GM23338 (cell line): ENCODE results near the gene NCOA7. TPM values are rescaled to one million over a fixed set of nuclear protein-coding genes. Genes with fewer than 3 reads are reported as not detected.

Experiments
- ATAC-seq: fragments of 200-7000 bp; cut with Tn5 transposase; 3 replicates; pipeline ENCODE4 v1.9.1; 2020
- DNase-seq: peaks from one replicate; pipeline ENCODE4 v3.0.0-alpha.2; 2015; ENCODE audit warnings: low spot score
- H2AFZ ChIP-seq: fragments of 200-600 bp; sonication (generic); 2 replicates; pipeline ENCODE4 v1.8.0; 2016; ENCODE audit warnings: antibody characterized with exemption, mild to moderate bottlenecking, moderate library complexity
- H3F3A ChIP-seq: fragments of 200-600 bp; sonication (generic); replicated peaks from 2 replicates; pipeline ENCODE4 v1.8.0; 2017; ENCODE audit warnings: antibody characterized with exemption, mixed run types, low read depth
- H3K27ac ChIP-seq: fragments of 200-600 bp; sonication (generic); 2 replicates; pipeline ENCODE4 v1.6.1; 2016; ENCODE audit warnings: low read depth
- H3K27me3 ChIP-seq: fragments of 200-600 bp; sonication (generic); 2 replicates; pipeline ENCODE4 v1.8.0; 2016; ENCODE audit warnings: mild to moderate bottlenecking, mixed run types, moderate library complexity; ENCODE audit not compliant: insufficient read depth
- H3K36me3 ChIP-seq: fragments of 200-600 bp; sonication (generic); 2 replicates; pipeline ENCODE4 v1.8.0; 2016; ENCODE audit warnings: mild to moderate bottlenecking; ENCODE audit not compliant: insufficient read depth
- H3K4me1 ChIP-seq: fragments of 200-600 bp; sonication (generic); 2 replicates; pipeline ENCODE4 v1.8.0; 2016; ENCODE audit warnings: mild to moderate bottlenecking, moderate library complexity; ENCODE audit not compliant: insufficient read depth
- H3K4me2 ChIP-seq: fragments of 200-600 bp; sonication (generic); 2 replicates; pipeline ENCODE4 v1.7.1; 2017; ENCODE audit warnings: mixed run types
- H3K4me3 ChIP-seq: fragments of 200-600 bp; sonication (generic); 2 replicates; pipeline ENCODE4 v1.6.1; 2016; ENCODE audit warnings: mixed run types
- H3K79me2 ChIP-seq: fragments of 200-600 bp; sonication (generic); replicated peaks from 2 replicates; pipeline ENCODE4 v1.8.0; 2017; ENCODE audit warnings: mild to moderate bottlenecking; ENCODE audit not compliant: insufficient read depth
- H3K9me2 ChIP-seq: fragments of 200-600 bp; sonication (generic); 2 replicates; pipeline ENCODE4 v1.8.0; 2017; ENCODE audit not compliant: insufficient read depth
- H4K20me1 ChIP-seq: fragments of 200-600 bp; sonication (generic); replicated peaks from 2 replicates; pipeline ENCODE4 v1.8.0; 2017; ENCODE audit warnings: mild to moderate bottlenecking; ENCODE audit not compliant: insufficient read depth
- H3K27ac Mint-ChIP-seq: 2 replicates; pipeline ENCODE4 v1.8.0; 2020; ENCODE audit warnings: inconsistent platforms, mild to moderate bottlenecking, moderate library complexity, mixed read lengths
- H3K27me3 Mint-ChIP-seq: 3 replicates; pipeline ENCODE4 v1.8.0; 2022; ENCODE audit warnings: low read depth, mild to moderate bottlenecking, moderate library complexity, mixed read lengths, inconsistent platforms; ENCODE audit not compliant: insufficient read depth, poor library complexity
- H3K36me3 Mint-ChIP-seq: 3 replicates; pipeline ENCODE4 v1.8.0; 2021; ENCODE audit warnings: low read depth, mild to moderate bottlenecking, inconsistent platforms, moderate library complexity, mixed read lengths
- H3K4me1 Mint-ChIP-seq: 3 replicates; pipeline ENCODE4 v1.8.0; 2020; ENCODE audit warnings: mild to moderate bottlenecking, inconsistent platforms, mixed read lengths
- H3K4me3 Mint-ChIP-seq: 3 replicates; pipeline ENCODE4 v1.8.0; 2021; ENCODE audit warnings: moderate library complexity, mild to moderate bottlenecking, inconsistent platforms, mixed read lengths
- H3K9me3 Mint-ChIP-seq: 3 replicates; pipeline ENCODE4 v1.8.0; 2020; ENCODE audit warnings: moderate library complexity, mild to moderate bottlenecking, inconsistent platforms, mixed read lengths
- CREB1 ChIP-seq: fragments of 250-450 bp; sonication (Bioruptor Pico); IDR thresholded peaks from 2 replicates; pipeline ENCODE4 v1.5.0; 2020; ENCODE audit warnings: low read depth, mild to moderate bottlenecking, moderate library complexity
- EZH2 ChIP-seq: fragments of 200-600 bp; sonication (generic); IDR thresholded peaks from one replicate; pipeline ENCODE4 v1.8.0; 2017; ENCODE audit warnings: antibody characterized with exemption, mild to moderate bottlenecking, low read depth; ENCODE audit not compliant: unreplicated experiment
- EZH2phosphoT487 ChIP-seq: fragments of 200-600 bp; sonication (generic); IDR thresholded peaks from one replicate; pipeline ENCODE4 v1.8.1; 2018; ENCODE audit warnings: antibody characterized with exemption; ENCODE audit not compliant: unreplicated experiment
- JUNB ChIP-seq: IDR thresholded peaks from one replicate; pipeline ENCODE4 v1.6.1; 2016; ENCODE audit warnings: antibody characterized with exemption; ENCODE audit not compliant: unreplicated experiment
- NANOG ChIP-seq: IDR thresholded peaks from 2 replicates; pipeline ENCODE4 v1.6.1; 2016; ENCODE audit warnings: antibody characterized with exemption, borderline replicate concordance
- POLR2AphosphoS5 ChIP-seq: IDR thresholded peaks from 2 replicates; pipeline ENCODE4 v1.6.1; 2016; ENCODE audit warnings: antibody characterized with exemption, low read depth
- ZNF114 ChIP-seq: fragments of 250-450 bp; sonication (Bioruptor Pico); IDR thresholded peaks from 2 replicates; pipeline ENCODE4 v1.5.0; 2020; ENCODE audit warnings: mild to moderate bottlenecking, moderate library complexity
- polyA plus RNA-seq: library from polyadenylated mRNA; unstranded; fragments of >200 nt; fragmentation: Nextera tagmentation; extraction: Ambion mirVana; gene quantifications from 2 replicates; pipeline ENCODE4 v1.2.1, GENCODE V29; 2016
- total RNA-seq: library from RNA; depleted of rRNA; stranded (reverse); fragments of >200 nt; shearing (Covaris generic); gene quantifications from 2 replicates; pipeline ENCODE4 v1.2.3, GENCODE V29; 2014
- TF ChIP-seq, protein P1 (sequence below): IDR thresholded peaks from one replicate; pipeline ENCODE4 v1.6.1; 2018; ENCODE audit warnings: antibody characterized with exemption; ENCODE audit not compliant: unreplicated experiment
- TF ChIP-seq, protein P2 (sequence below), 2 experiments: fragments of 200-600 bp in 1 of 2; sonication (generic) in 1 of 2; conservative IDR thresholded peaks; 2 replicates each; pipeline versions ENCODE4 v1.5.1 to v1.6.1; 2016 to 2017; ENCODE audit warnings: antibody characterized with exemption in 2 of 2, low read depth in 2 of 2, mild to moderate bottlenecking in 2 of 2, moderate library complexity in 1 of 2

NCOA7 gene
- total and polyA plus RNA-seq, 2 experiments from 2014 or later: 9.3 to 15.7 TPM

DNA sequence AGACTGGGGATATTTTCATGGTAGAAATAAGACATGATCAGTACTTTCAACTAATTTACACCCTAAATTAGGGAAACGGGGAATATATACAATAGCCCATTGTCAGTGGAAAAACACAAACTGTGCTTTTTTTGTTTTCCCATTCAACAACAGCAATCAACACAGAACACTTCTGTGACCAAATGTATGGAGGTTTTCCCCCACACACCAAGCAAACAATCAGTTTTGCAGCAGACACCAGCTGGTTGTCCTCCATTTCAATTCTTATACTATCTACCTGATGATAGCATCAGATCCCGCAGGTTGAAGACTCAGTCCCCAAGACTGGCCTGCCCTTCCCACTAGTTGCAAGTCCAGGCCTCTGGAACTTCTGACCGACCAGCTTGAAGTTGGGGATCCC, 170.4 kb downstream of the NCOA7 start (continued):
- TF ChIP-seq, protein P1, sequence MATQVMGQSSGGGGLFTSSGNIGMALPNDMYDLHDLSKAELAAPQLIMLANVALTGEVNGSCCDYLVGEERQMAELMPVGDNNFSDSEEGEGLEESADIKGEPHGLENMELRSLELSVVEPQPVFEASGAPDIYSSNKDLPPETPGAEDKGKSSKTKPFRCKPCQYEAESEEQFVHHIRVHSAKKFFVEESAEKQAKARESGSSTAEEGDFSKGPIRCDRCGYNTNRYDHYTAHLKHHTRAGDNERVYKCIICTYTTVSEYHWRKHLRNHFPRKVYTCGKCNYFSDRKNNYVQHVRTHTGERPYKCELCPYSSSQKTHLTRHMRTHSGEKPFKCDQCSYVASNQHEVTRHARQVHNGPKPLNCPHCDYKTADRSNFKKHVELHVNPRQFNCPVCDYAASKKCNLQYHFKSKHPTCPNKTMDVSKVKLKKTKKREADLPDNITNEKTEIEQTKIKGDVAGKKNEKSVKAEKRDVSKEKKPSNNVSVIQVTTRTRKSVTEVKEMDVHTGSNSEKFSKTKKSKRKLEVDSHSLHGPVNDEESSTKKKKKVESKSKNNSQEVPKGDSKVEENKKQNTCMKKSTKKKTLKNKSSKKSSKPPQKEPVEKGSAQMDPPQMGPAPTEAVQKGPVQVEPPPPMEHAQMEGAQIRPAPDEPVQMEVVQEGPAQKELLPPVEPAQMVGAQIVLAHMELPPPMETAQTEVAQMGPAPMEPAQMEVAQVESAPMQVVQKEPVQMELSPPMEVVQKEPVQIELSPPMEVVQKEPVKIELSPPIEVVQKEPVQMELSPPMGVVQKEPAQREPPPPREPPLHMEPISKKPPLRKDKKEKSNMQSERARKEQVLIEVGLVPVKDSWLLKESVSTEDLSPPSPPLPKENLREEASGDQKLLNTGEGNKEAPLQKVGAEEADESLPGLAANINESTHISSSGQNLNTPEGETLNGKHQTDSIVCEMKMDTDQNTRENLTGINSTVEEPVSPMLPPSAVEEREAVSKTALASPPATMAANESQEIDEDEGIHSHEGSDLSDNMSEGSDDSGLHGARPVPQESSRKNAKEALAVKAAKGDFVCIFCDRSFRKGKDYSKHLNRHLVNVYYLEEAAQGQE: no peak
- TF ChIP-seq JUNB: no peak
- no peak for TF ChIP-seq EZH2
- no peak for TF ChIP-seq NANOG
- no peak for TF ChIP-seq POLR2AphosphoS5

DNA sequence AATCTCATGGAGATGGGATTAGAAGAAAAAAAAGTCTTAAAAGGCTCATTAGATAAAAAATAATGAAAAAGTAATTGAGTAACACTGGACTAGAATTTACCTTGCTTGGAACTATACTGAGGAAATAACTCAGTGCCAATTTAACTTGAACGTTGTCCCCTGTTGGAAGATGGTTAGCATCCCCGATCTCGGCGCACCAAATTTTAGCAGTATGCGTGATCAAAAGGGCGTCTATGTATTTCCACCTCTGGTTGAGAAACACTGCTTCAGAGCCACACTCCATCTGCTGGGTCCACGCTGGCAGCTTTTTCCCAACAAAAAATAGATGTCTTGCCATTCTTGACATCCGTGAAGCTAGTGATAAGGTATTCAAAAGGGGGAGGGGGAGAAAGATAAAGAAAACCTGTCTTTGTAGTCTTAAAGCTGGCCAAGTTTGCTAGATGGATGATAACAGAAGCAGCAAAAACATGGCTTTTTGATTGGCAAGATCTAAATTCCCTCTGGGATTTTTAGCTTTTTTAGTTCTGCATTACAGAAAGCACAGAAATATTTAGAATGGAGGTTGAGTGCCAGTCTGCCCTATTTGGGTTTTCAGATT, 172.2 kb downstream of the NCOA7 start:
- no peak overlapping the region for H3K4me3 ChIP-seq

More for the DNA sequence above, 172.2 kb downstream of the NCOA7 start:
- no peak for DNase-seq
- H3K4me2 ChIP-seq: no peak overlapping the region
- peaks cover 3% of the 10 kb centered on the region; the same call in 1 of the 2 replicates for H3K4me1 ChIP-seq
- no peaks in the 10 kb centered on the region for H3K27me3 ChIP-seq
- no peak overlapping the region for H3K27ac Mint-ChIP-seq
- TF ChIP-seq POLR2AphosphoS5 (no peak), NANOG (no peak), EZH2phosphoT487 (no peak), CREB1 (CRISPR knock-in tag) (no peak), EZH2 (no peak), ZNF114 (CRISPR knock-in tag) (no peak)
- TF ChIP-seq, protein P2, sequence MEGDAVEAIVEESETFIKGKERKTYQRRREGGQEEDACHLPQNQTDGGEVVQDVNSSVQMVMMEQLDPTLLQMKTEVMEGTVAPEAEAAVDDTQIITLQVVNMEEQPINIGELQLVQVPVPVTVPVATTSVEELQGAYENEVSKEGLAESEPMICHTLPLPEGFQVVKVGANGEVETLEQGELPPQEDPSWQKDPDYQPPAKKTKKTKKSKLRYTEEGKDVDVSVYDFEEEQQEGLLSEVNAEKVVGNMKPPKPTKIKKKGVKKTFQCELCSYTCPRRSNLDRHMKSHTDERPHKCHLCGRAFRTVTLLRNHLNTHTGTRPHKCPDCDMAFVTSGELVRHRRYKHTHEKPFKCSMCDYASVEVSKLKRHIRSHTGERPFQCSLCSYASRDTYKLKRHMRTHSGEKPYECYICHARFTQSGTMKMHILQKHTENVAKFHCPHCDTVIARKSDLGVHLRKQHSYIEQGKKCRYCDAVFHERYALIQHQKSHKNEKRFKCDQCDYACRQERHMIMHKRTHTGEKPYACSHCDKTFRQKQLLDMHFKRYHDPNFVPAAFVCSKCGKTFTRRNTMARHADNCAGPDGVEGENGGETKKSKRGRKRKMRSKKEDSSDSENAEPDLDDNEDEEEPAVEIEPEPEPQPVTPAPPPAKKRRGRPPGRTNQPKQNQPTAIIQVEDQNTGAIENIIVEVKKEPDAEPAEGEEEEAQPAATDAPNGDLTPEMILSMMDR (conservative IDR thresholded peaks at IDR 0.05; ENCODE audit: low read depth in 2 of 2): no peak
- H3K4me3 Mint-ChIP-seq: no peak overlapping the region
- H3K27ac ChIP-seq: no peak overlapping the region
- H4K20me1 ChIP-seq: no peaks in the 10 kb centered on the region
- H3K4me1 Mint-ChIP-seq: no peaks in the 10 kb centered on the region
- no peak overlapping the region for H2AFZ ChIP-seq
- no peaks in the 10 kb centered on the region for H3K9me3 Mint-ChIP-seq
- no peaks in the 10 kb centered on the region for H3K36me3 ChIP-seq
- no peaks in the 10 kb centered on the region for H3K27me3 Mint-ChIP-seq
- no peaks in the 10 kb centered on the region for H3K79me2 ChIP-seq
- H3K9me2 ChIP-seq: no peaks in the 10 kb centered on the region
- H3F3A ChIP-seq: no peaks in the 10 kb centered on the region
- H3K36me3 Mint-ChIP-seq: peaks cover 3% of the 10 kb centered on the region; the same call in 1 of the 3 replicates
- no peak for ATAC-seq
